GM12874 (cell line): ENCODE measurements around the gene KNDC1.

Experiments used
- CTCF ChIP-seq: IDR thresholded peaks from 2 replicates; pipeline ENCODE4 v1.5.1; 2011; ENCODE audit warnings: low read depth, mild to moderate bottlenecking, control low read depth, low read length, moderate library complexity; ENCODE audit not compliant: insufficient read depth

Gene KNDC1

DNA sequence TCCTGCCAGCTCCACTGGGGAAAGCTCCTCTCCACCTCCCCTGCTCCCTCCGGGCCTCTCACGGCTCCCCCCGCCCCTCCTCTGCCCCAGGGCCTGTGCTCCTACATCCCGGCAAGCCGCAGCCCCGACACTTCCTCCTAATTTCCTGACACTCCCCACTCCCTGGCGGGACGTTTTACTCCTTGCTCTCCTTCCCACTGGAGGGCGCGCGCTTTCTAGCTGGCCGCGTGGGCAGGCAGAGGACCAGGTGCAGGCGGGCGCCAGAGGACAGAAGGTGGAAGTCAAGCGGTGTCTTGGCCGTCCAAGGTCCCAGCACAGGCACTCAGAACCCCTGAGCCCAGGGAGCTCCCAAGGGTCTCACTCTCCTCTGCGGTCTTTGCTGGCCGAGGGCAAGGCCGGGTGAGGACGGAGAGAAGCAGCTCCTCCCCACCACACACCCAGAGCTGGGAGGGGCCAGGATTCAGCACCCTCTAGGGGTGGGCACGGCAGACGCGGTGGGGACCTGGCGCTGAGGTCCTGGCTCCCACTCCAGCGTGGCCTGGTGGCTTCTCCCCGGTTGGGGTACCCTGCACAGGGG lies 97.6 kb downstream of the KNDC1 start:
- 0 out of 2 replicates have a peak, but pooled peaks have one; percentile 10 for TF ChIP-seq CTCF

- TF ChIP-seq CTCF = no peak
Measured at GRCh38 chr10:133258066-133258817, 98.2 kb downstream of the KNDC1 start.

DNA sequence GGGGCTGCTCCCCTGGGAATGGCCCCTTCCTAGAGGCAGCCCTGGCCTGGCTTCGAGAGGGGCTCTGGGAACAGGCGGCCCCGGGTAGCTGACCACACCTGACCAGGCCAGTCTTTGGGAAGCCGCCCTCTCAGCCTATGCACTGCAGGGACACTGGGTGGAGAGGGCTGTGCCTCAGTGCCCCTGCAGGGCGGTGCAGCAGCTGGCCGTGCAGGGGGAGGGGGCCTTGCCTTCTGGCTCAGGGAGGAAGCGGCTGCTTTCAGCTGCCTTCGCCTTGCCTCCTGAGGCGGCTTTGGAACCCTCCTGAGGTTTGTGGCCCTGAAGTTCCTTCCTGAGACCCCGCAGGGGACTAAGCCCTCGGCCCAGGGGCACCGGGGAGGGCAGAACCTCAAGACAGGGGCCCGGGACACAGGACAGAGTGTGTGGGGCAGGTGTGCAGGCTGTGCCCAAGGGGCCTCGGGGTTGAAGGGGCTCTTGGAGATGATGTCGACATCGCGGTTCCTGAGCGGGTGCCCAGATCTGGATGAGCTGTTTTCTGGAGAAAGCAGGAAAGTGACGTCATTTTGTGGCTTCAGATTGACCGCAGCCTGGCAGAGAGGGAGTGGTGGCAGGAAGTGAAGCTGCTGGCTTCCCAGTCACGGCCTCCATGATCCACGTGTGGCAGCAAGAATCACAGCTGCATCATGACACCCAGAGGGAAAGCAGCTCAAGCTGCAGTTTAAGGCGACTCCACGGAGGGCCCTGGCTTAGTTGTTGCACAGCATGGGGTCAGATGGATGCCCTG lies 99.0 kb downstream of the KNDC1 start:
- no peak for TF ChIP-seq CTCF

GRCh38 chr10:133259602-133259989 lies 99.6 kb downstream of the KNDC1 start:
- TF ChIP-seq CTCF = no peak

DNA sequence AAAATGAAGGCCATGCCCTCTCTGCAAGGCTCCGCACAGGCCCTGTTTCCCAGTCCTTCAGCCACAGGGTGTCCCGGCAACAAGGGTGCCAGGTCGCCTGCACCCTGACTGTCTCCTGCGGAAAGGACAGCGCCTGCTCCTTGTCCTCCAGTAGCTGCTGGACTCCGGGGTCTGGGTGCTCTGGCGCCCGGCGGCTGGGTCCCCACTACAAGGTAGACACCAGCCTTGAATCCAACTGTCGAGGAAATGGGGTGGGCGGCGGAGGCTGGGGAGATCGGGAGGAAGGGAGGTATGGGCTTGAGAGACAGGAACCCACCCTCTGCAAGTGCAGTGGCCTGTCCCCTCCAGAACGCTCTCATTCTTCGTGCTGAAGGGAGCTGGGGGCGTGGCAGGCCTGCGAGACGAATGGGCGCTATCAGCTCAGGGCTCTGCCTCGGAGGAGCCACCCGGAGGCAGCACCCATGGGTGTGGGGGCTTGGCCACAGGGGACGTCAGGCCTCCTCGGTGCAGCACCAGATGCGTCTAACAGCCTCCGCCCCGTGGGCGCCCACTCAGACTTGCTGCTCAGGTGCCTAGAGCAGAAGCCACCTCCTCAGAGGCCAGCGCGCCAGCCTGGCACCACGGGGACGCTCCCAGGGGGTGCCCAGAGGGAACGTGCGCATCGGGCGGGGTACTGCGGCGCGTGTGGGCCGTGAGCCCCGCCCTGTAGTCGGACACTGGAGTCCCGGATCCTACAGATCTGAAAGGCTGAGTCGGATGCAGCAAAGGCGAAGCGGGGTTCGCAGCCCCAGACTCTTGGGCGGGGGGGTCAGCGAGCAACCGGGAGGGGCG lies 101.1 kb downstream of the KNDC1 start:
- no peak for TF ChIP-seq CTCF

- TF ChIP-seq CTCF = no peak
Measured at GRCh38 chr10:133261726-133262325, 101.8 kb downstream of the KNDC1 start.

GRCh38 chr10:133262696-133263095 lies 102.7 kb downstream of the KNDC1 start:
- no peak for TF ChIP-seq CTCF
